ENCODE data around the gene HBA2.

- TF ChIP-seq, protein P1, sequence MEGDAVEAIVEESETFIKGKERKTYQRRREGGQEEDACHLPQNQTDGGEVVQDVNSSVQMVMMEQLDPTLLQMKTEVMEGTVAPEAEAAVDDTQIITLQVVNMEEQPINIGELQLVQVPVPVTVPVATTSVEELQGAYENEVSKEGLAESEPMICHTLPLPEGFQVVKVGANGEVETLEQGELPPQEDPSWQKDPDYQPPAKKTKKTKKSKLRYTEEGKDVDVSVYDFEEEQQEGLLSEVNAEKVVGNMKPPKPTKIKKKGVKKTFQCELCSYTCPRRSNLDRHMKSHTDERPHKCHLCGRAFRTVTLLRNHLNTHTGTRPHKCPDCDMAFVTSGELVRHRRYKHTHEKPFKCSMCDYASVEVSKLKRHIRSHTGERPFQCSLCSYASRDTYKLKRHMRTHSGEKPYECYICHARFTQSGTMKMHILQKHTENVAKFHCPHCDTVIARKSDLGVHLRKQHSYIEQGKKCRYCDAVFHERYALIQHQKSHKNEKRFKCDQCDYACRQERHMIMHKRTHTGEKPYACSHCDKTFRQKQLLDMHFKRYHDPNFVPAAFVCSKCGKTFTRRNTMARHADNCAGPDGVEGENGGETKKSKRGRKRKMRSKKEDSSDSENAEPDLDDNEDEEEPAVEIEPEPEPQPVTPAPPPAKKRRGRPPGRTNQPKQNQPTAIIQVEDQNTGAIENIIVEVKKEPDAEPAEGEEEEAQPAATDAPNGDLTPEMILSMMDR (IDR thresholded peaks at IDR 0.05), result no peak
- TF ChIP-seq EP300 (IDR thresholded peaks at IDR 0.05) (no peak), POLR2A (IDR thresholded peaks at IDR 0.05) (no peak)
Measured at GRCh38 chr16:203246-203645, 30.6 kb downstream of the HBA2 start.

All from sigmoid colon (tissue), 4 donors.